GM21423 (cell line): ENCODE data around the gene STAMBPL1.
"Not testable (repeated sequence)": the region's sequence is repeated elsewhere in the genome, so short reads cannot be mapped to it uniquely, and the experiment has no call there.

ENCODE experiments used
- ATAC-seq: cut with Tn5 transposase; IDR thresholded peaks from one replicate; pipeline ENCODE4 v1.9.1; 2021; ENCODE audit warnings: mild to moderate bottlenecking, moderate library complexity; ENCODE audit not compliant: unreplicated experiment

STAMBPL1 gene

DNA sequence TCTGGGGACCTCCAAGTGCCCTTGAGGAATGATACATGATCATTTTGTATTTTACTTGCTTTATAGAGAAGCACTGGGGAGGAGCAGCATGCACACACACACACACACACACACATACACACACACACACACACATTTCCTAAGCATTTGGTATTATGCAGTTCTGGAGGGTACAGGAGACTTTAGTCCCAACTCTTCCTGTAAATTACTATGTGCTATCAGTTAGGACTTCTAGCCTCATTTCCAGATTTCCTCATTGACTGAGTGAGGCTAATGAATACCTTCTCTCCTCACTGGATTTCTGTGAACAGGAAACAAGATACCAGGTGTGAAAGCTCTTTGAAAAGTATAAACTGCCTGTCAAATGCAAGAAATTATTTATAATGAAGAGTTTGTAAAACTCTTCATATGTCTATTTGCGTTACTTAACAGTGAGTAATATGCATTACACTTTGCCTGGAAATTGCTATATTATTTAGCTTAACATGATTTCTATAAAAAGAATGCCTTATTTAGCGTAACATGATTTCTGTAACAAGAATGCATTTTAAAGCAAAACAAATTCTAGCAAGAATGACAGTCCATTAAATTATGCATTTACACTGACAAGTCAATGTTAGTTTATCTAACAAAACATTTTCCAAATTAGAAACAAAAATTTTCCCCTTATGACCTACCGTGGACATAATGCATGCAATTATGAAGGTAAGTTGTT lies 38.3 kb downstream of the STAMBPL1 start:
- ATAC-seq = no peak

DNA sequence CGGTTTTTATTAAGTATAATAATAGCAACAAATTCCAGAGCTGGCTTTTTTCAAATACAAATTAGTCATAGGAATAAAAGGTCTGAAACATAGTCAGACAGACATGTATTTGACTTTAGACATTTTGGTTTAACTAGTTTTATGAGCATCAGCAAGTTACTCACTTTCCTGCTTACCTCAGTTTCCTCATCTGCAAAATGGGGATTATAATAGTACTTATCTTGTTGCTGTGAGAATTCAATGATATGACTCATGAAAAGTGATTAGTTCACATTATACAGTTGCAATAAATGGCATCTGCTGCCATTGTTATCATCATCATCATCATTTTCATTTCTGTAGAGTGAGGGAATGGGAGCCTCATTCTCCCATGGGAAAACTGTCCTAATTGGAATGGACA lies 39.0 kb downstream of the STAMBPL1 start:
- no peak for ATAC-seq

DNA sequence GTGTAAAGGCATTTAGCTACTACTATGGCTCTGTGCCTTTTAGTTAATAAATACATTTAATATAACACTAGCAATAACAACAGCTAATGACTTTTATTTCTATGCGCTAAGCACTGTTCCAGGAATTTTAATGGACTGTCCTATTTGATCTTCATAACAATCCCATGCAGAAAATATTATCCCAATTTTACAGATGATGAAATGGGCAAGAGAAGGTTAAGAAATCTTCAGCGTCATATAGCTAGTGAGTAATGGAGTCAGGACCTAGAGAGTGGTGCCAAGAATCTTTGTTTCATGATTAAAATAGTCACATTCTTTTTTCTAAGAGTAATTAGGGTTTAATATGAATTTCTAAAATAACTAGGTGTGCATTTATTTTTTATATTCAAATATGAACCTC lies 40.2 kb downstream of the STAMBPL1 start:
- no peak for ATAC-seq

DNA sequence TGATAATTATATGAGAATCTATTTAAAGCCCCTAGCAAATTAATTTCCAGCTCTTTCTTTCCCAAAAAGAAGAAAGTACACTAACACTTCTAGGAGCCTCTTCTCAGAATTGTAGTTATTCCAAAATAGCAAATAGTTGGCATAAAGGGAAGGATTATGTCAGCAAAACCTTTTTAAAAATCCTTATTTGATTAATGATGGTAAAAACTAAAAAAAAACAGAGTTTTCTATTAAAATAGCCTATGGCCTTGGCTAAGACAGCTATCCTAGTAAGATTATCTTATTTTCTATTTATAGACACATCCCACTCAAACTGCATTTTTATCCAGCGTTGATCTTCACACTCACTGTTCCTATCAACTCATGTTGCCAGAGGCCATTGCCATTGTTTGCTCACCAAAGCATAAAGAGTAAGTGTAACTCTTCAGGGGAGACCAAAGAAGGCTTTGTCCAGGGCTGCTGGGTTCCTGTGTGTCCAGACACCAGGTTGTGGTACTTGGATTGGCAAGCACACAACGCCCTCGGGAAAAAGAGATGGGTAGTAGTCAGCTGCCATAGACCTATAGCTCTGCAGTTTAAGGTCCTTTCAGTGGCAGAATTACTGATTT lies 41.0 kb downstream of the STAMBPL1 start:
- ATAC-seq = no peak

DNA sequence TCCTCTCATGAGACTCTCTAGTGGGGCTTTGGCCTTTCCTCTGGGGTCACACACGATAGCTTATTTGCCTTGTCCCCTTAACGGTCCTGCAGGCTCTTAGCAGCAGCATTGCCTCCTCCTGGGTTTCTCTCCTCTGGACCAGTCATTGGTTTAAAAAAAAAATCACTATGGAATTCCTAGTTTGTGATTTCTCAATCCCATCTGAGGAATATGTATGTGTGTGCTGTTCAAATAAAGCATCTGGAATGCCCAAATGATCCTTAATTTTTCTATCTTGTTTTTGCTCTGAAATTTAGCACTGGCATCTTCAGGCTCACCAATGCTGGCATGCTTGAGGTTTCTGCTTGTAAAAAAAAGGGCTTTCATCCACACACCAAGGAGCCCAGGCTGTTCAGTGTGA lies 42.0 kb downstream of the STAMBPL1 start:
- ATAC-seq = no peak

DNA sequence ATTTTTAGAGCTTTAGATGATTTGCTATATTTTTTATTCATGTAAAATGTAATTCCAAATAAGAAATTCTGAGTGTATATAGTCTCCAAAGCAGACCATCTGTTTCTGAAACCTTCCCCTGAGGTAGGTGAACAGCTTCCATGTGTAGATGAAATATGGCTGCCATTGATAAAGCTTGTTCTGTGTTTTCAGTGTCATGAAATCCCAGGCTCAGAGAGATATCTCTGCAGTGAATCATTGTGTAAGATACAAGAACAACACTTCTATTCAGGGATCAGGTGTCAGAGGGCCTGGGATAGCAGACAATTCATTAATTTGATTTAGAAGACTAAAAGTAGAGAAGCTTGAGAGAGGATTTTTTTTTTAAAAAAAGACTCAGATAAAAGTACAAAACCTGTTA lies 43.5 kb downstream of the STAMBPL1 start:
- ATAC-seq = no peak

DNA sequence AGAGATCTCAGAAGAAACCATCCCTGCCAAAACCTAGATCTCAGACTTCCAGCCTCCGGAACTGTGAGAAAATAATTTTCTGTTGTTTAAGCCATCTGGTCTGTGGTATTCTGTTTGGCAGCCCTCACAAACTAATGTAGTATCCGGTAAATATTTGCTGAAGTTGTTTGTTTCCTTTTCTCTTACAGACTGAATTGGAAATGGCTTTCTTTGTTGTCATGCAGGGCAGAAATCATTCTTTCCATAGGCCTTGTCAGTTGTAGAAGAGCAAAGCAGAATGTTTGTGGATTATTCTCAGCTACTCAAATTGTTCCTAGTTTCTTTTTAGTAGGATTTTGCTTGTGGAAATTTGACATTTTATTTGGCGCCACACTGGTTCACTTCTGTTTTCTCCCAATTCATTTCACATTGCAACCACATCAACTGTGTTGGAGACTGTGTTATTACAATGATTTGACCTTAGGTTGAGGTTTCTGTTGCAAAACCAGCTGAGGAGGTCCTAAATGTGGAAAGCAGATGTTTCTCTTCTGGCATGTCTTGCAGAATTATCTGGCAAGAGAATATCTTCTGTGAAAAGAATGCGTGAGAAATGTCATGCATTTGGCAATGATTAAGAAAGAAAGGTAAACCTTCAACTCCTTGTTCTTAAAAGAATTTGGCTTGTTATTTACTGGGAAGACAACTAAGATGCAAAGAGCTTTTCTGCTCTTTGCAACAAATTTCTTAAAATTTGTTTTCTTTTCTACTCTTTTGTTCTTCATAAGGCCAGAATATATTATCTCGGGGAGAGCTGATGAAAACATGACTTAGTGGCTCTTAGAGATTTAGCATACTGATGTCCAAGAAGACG lies 46.7 kb downstream of the STAMBPL1 start:
- no peak for ATAC-seq

DNA sequence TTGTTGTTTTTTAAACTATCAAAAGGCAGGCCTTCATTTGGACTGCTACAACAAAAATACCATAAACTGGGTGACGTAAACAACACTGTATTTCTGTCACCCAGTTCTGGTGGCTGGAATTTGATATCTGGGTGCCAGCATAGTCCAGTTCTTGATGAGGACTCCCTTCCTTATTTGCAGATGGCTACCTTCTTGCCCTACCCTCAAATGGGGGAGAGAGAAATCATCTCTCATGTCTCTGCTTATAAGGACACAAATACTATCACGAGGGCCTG lies 47.3 kb downstream of the STAMBPL1 start:
- ATAC-seq = no peak

DNA sequence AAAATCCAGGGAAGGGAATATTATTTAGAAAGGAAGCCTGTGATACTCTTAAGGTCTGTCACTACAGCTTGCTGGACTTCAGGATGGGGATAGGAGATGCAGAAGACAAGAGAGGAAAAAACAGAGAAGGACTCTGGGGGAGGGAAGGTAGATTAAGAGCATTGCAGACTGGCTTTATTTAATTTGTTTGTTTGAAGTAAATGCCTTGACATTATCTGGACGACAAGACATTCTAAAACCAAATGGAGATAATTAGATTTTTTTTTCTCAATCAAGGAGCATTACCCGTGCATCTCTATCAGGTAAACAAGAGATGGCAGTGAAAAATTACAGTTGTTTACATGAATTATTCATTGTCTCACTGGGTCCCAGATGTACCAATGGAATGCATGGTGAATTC lies 48.2 kb downstream of the STAMBPL1 start:
- no peak for ATAC-seq

DNA sequence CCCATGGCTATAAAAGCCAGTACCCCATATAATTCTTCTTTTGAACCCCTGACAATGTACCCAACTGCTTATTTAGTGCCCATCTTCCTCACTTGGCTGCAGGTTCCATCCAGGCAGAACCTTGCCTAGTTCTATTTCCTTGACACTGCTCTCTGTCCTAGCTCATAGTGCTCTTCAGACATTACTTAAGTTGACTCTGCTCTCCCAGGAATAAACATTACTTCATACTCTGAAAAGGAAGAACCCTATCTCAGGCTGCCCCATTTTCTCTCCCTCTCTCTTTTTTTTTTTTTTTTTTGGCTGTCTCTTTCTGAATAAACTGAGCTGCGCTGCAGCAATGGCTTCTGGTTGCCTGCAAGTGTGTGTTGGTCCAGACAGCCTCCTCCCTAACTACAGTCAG lies 51.5 kb downstream of the STAMBPL1 start:
- no peak for ATAC-seq

DNA sequence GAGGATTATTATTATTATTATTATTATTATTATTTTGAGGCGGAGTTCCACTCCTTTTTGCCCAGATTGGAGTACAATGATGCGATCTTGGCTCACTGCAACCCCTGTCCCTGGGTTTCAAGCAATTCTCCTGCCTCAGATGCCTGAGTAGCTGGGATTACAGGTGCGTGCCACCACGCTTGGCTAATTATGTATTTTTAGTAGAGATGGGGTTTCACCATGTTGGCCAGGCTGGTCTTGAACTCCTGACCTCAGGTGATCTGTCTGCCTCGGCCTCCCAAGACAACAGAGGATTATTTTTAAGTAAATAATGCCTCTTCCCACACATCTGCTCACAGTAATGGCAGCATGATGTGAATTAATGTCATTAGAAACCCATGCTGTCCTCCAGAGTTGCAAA lies 52.0 kb downstream of the STAMBPL1 start:
- not testable (repeated sequence) for ATAC-seq

DNA sequence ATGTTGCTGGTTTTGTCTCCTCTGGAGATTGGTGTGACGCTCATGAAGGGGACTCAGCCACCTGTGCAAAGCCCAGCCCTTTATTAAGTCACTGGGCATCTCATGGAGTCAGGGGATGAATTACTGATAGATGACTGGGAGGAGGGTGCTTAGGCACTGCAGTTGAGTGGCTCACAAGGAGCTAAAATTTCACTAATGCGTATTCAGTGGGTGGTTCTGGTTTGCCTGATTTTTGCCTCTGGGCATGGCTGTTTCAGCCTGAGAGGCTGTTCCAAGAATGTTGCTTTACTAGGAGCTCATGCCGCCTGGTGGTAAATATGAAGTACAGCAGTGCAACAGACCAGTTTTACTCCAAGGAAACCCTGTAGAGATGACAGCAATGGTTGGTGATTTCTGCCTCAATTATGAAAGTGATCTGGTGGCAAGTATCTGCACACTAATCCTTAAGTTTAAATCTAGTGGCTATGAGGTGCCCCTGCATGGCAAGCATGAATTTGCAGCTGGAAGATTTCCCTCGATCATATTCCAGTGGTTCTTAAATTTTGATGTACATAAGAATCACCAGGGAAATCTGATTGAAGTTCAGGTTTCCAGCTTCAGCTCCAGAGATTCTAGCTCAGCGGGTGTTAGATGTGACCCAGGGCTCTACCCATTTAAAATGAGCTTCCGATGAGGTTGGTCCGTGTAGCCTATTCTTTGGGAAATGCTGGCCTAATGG lies 52.7 kb downstream of the STAMBPL1 start:
- ATAC-seq = no peak

DNA sequence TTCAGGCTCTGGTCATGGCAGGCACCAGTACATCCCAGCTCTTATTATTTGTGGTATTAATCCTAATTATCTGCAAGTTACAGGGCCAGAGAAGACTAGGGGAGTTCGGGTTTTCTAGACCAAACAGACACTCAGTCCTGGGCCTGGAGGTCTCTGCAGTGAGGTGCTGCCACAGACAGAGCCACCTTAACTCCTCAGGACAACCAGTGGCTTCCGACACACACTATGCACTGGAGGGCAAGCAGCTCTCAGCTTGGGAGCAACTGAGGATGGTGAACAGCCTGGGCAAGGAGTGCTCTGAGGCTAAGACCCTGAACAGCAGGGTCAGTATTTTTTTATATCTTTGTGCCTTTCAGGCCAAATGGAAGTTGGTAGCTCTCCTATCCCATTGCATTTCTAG lies 53.5 kb downstream of the STAMBPL1 start:
- no peak for ATAC-seq

DNA sequence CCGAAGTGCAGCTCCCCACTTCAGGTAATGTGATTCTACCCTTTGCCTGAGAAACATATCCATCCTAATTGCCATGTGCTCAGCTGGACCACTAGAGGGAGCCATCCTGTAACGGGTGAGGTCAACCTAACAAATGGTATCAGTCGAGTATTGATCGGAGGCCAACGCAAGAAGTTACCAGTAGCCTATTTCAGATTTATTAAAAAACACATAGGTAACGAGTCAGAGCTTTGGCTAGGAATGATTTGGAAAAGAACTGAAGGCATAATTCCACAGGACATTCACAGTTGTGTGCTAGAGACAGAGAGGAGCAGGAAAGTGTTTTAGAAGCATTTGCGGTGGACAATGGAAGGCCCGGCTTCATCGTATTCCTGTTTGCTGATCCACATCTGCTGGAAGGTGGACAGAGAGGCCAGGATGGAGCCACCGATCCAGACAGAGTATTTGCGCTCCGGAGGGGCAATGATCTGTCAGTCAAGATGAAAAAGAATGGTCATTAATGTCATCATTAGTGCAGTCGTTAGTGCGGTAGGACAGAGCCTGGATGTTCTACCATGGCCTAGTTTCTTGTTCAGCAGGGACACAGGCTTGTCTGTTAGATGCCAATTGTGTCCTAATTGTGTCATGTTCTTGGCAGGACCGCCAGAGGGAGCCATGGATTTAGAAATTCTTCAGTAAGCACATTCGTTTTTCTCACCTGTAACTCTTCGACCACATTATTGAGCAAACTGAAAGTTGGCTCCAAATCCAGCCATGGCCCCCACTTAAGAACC lies 55.0 kb downstream of the STAMBPL1 start:
- peak; percentile 49 for ATAC-seq

DNA sequence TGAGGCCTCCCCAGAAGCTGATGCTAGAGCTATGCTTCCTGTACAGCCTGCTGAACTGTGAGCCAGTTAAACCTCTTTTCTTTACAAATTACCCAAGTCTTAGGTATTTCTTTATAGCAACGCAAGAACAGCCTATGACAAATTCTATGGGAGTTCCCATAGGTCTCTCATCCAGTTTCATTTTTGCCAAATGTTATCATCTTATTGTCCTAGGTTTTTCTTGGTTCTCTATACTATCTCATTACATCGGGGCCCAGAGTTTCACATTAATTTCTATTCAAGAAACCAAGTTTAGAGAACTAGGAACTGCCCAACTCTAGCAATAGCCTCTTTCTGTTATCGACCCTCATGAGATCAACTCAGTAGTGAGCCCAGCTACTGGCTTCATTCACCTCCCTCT lies 56.6 kb downstream of the STAMBPL1 start:
- ATAC-seq = no peak

DNA sequence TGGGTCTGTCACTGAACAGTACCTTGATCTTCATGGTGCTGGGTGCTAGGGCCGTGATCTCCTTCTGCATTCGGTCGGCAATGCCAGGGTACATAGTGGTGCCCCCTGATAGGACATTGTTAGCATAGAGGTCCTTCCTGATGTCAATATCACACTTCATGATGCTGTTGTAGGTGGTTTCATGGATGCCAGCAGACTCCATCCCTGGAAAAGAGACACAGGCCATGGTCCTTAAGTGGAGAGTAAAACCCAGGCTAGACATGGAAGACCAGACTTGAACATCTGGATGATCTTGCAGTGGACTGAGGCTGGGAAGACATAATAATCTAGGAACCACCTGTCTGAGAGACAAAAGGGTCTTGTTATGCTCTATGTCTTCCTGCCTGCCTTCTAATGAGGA lies 58.0 kb downstream of the STAMBPL1 start:
- ATAC-seq = no peak

DNA sequence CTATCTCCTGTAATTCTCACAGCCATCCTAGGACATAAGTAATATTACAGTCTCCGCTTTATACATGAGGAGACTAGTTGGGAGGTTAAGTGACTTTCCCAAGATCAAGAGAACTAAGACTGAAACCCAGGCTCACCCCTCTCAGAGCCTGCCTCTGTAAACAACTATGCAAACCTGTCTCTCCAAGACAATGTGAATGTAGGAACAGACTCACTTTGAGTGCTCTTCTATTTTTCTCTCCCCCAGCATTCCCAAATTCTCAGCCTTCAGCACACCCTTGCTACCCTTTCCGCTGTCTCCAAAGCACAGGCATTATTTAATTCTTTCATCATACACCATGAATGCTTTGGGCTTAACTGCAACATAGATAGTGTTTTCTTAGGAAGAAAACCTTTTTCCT lies 58.9 kb downstream of the STAMBPL1 start:
- no peak for ATAC-seq

DNA sequence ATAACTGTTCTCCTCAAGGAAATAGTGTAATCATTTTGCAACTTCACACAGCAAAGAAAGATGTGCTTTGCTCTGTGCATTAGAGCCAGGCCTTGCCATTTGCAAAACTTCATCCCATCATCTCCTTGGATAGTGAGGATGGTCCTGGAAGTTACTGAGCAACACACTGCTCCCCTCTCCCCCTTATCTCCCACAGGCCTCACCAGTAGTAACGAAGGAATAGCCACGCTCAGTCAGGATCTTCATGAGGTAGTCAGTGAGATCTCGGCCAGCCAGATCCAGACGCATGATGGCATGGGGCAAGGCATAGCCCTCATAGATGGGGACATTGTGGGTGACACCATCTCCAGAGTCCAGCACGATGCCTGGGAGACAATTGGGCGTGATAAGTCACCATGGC lies 61.0 kb downstream of the STAMBPL1 start:
- ATAC-seq = no peak

DNA sequence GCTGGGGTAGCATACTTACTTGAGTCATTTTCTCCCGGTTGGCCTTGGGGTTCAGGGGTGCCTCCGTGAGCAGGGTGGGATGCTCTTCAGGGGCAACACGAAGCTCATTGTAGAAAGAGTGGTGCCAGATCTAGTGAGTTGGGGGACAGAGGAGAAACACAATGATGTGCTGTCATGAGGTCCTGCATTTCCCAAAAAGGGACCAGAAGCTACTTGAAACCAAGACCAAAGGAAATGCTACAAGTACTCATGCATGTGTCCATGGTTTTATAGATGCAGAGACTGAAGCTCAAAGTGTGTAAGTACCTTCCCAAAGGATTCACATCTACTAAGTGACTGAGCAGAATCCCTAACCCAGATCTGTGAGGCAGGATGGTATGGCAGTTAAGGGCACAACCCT lies 63.7 kb downstream of the STAMBPL1 start:
- no peak for ATAC-seq

DNA sequence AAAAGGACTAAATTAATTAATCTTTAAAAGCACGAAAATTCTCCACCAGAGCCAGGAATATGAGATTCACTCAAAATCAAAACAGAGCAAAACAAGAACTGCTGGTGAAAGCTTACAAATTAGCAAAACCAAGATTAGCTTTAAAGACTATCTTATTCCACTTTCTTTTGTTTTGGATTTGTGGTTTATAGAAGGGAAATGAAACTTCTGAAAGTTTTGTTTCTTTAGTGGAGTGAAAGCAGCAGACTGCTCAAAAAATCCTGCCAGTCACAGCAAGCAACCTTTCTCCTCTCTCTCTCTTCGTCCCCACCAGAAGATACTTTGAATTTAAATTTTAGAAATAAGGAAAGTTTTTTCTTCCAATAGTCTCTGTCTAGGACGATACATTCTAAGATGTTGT lies 64.8 kb downstream of the STAMBPL1 start:
- ATAC-seq = peak; percentile 47

DNA sequence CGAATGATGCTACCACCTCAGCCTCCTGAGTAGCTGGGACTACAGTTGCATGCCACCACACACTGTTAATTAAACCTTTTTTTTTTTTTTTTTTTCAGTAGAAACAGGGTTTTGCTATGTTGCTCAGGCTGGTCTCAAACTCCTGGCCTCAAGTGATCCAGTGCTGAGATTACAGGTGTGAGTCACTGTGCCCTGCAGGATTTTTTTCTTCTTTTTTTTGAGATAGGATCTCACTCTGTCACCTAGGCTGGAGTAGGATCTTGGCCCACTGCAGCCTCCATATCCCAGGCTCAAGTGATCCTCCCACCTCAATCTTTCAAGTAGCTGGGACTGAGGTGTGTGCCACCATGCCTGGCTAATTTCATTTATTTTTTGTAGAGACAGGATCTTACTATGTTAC lies 66.2 kb downstream of the STAMBPL1 start:
- no peak for ATAC-seq
